RWPE2 (cell line): Measurements from ENCODE around the gene MRM1.

ENCODE experiments used
- ATAC-seq: fragments of 200-7000 bp; cut with Tn5 transposase; 3 replicates; pipeline ENCODE4 v1.9.1; 2021; ENCODE audit warnings: low read depth
- DNase-seq: peaks from one replicate; pipeline ENCODE4 v3.0.0-alpha.2; 2020; ENCODE audit warnings: low spot score
- H3K27ac ChIP-seq: fragments of 450-650 bp; 2 replicates; pipeline ENCODE4 v1.5.1; 2017; ENCODE audit warnings: mild to moderate bottlenecking; ENCODE audit not compliant: poor library complexity, severe bottlenecking
- H3K27me3 ChIP-seq: fragments of 250-450 bp; sonication (Bioruptor Pico); 2 replicates; pipeline ENCODE4 v1.5.1; 2021; ENCODE audit warnings: mild to moderate bottlenecking, moderate library complexity; ENCODE audit not compliant: insufficient read depth, poor library complexity, severe bottlenecking
- H3K36me3 ChIP-seq: fragments of 250-450 bp; sonication (Bioruptor Pico); 2 replicates; pipeline ENCODE4 v1.5.1; 2020; ENCODE audit warnings: low read depth, mild to moderate bottlenecking, moderate library complexity
- H3K4me1 ChIP-seq: fragments of 250-450 bp; sonication (Bioruptor Pico); 2 replicates; pipeline ENCODE4 v1.5.1; 2021; ENCODE audit warnings: mild to moderate bottlenecking, moderate library complexity; ENCODE audit not compliant: insufficient read depth, poor library complexity, severe bottlenecking
- H3K4me3 ChIP-seq: fragments of 250-450 bp; sonication (Bioruptor Pico); 2 replicates; pipeline ENCODE4 v1.5.1; 2021; ENCODE audit warnings: mild to moderate bottlenecking, moderate library complexity; ENCODE audit not compliant: severe bottlenecking
- H3K9me3 ChIP-seq: fragments of 250-450 bp; sonication (Bioruptor Pico); 2 replicates; pipeline ENCODE4 v1.5.1; 2021; ENCODE audit warnings: mild to moderate bottlenecking, moderate library complexity; ENCODE audit not compliant: severe bottlenecking
- TF ChIP-seq, protein P1 (sequence below): fragments of 450-650 bp; IDR thresholded peaks from one replicate; pipeline ENCODE4 v1.5.1; 2017; ENCODE audit warnings: mild to moderate bottlenecking, moderate library complexity; ENCODE audit not compliant: poor library complexity, severe bottlenecking

The MRM1 gene

DNA sequence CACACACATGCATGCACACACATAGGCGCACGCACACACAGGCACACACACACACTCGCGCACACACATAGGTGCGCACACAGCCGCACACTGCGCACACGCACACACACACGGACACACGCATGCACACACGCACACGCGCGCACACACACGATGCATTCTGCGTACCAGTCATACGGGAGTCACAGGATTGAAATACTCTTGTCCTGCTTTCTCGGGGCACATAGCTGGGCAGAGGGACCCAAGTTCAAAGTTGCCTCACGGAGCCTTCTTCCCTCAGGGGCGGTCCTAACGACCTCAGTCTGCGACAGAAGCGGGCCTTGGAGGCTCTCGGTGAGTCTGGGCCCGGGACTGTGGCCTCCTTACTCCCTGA lies 56.0 kb downstream of the MRM1 start:
- no peaks in the 10 kb centered on the region for H3K4me1 ChIP-seq
- TF ChIP-seq, protein P1, sequence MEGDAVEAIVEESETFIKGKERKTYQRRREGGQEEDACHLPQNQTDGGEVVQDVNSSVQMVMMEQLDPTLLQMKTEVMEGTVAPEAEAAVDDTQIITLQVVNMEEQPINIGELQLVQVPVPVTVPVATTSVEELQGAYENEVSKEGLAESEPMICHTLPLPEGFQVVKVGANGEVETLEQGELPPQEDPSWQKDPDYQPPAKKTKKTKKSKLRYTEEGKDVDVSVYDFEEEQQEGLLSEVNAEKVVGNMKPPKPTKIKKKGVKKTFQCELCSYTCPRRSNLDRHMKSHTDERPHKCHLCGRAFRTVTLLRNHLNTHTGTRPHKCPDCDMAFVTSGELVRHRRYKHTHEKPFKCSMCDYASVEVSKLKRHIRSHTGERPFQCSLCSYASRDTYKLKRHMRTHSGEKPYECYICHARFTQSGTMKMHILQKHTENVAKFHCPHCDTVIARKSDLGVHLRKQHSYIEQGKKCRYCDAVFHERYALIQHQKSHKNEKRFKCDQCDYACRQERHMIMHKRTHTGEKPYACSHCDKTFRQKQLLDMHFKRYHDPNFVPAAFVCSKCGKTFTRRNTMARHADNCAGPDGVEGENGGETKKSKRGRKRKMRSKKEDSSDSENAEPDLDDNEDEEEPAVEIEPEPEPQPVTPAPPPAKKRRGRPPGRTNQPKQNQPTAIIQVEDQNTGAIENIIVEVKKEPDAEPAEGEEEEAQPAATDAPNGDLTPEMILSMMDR = no peak
- DNase-seq (no peak), ATAC-seq (no peak)
- no peaks in the 10 kb centered on the region for H3K9me3 ChIP-seq
- H3K4me3 ChIP-seq = no peak overlapping the region
- no peak overlapping the region for H3K27ac ChIP-seq
- no peaks in the 10 kb centered on the region for H3K36me3 ChIP-seq
- peaks cover 43% of the 10 kb centered on the region for H3K27me3 ChIP-seq

DNA sequence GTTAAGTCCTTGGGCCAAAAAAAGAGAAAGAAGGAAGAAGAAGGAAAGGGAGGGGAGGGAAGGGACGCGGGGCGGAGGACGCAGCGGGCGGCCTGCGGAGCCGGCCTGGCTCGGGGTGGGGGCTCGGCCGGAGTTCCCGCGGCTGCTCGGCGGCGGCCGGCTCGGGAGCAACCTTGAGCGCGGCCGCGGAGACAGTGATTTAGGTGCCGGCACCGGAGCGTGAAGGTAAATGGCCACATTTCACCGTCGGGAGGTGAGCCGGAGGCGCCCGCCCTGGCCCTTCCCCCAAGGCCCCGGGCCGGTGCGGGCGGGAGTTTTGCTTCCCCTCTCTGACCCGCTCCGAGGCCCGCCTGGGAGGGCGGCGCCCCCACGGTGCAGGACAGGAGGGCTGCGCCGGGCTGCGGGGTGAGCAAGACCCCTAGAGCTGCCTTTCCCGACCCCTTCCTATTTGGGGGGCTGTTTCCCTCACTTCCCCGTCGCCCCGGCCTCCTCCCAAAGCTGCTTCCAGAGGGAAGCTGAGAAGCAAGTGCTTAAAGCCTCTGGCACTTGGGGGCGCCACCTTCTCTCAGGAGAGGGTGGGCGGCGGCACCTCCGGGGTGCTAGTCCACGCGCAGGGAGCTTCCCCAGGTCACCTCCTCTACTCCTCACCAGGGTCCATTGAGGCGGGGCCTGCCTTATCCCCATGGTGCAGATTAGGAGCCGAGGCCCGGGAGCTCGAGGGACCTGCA lies 56.5 kb downstream of the MRM1 start:
- Histone ChIP-seq H3K9me3 (no peaks in the 10 kb centered on the region), H3K27ac (no peak overlapping the region), H3K27me3 (peaks cover 47% of the 10 kb centered on the region), H3K4me3 (no peak overlapping the region), H3K36me3 (no peaks in the 10 kb centered on the region), H3K4me1 (no peaks in the 10 kb centered on the region)
- ATAC-seq = no peak
- TF ChIP-seq, protein P1 = no peak
- no peak for DNase-seq
